Measurements from ENCODE around the gene FCHO1. TPM values are rescaled to one million over a fixed set of nuclear protein-coding genes. Genes with fewer than 3 reads are reported as not detected.

FCHO1 gene
- total RNA-seq, 2 experiments from 2014 or later, result 85.6 to 107 TPM

- Histone ChIP-seq H3K4me3 (ENCODE audit: low read depth, low read length, poor library complexity, severe bottlenecking) (no peak overlapping the region), H3K27ac (ENCODE audit: low read depth, low read length, poor library complexity, severe bottlenecking) (no peak overlapping the region), H3K36me3 (ENCODE audit: insufficient read depth, low read length) (0 out of 2 replicates have a peak, but pooled peaks cover under 1% of the 10 kb centered on the region), H3K4me1 (ENCODE audit: insufficient read depth, low read length, poor library complexity, severe bottlenecking) (peaks cover 4% of the 10 kb centered on the region), H3K9me2 (ENCODE audit: insufficient read depth, low read length) (no peaks in the 10 kb centered on the region), H2AFZ (ENCODE audit: low read length) (no peak overlapping the region), H4K20me1 (ENCODE audit: insufficient read depth, low read length) (no peaks in the 10 kb centered on the region), H3K79me2 (ENCODE audit: insufficient read depth, low read depth, low read length) (no peaks in the 10 kb centered on the region), H3K9me3 (ENCODE audit: low read length) (no peaks in the 10 kb centered on the region), H3K4me2 (ENCODE audit: low read length) (no peak overlapping the region)
- intact Hi-C loops (cut with micrococcal nuclease; ENCODE audit: unreplicated experiment), result no loop called here
- CTCF ChIA-PET (ENCODE audit: unreplicated experiment), result no interaction called here
- POLR2A ChIA-PET, result no interaction called here
- no peak for DNase-seq (ENCODE audit: low spot score)
- no TSS peak for BruUV-seq (replicated peaks)
- no peak for TF ChIP-seq CTCF (conservative IDR thresholded peaks at IDR 0.05; ENCODE audit: low read length)
- TF ChIP-seq EZH2phosphoT487 (IDR thresholded peaks at IDR 0.05; ENCODE audit: borderline replicate concordance, low read depth, low read length), result no peak
These were observed 43.1 kb downstream of the FCHO1 start for GRCh38 chr19:17794412-17794730.

- Histone ChIP-seq H3K9me2 (ENCODE audit: insufficient read depth, low read length) (no peaks in the 10 kb centered on the region), H4K20me1 (ENCODE audit: insufficient read depth, low read length) (no peaks in the 10 kb centered on the region), H3K79me2 (ENCODE audit: insufficient read depth, low read depth, low read length) (no peaks in the 10 kb centered on the region), H3K4me1 (ENCODE audit: insufficient read depth, low read length, poor library complexity, severe bottlenecking) (peaks cover 4% of the 10 kb centered on the region), H3K9me3 (ENCODE audit: low read length) (no peaks in the 10 kb centered on the region), H3K4me2 (ENCODE audit: low read length) (no peak within 1 kb of the TSS), H3K27ac (ENCODE audit: low read depth, low read length, poor library complexity, severe bottlenecking) (no peak within 1 kb of the TSS), H3K36me3 (ENCODE audit: insufficient read depth, low read length) (no peaks in the 10 kb centered on the region), H2AFZ (ENCODE audit: low read length) (no peak within 1 kb of the TSS), H3K4me3 (ENCODE audit: low read depth, low read length, poor library complexity, severe bottlenecking) (no peak within 1 kb of the TSS)
- CTCF ChIA-PET (ENCODE audit: unreplicated experiment), result no interaction called here
- POLR2A ChIA-PET, result no interaction called here
- intact Hi-C loops (cut with micrococcal nuclease; ENCODE audit: unreplicated experiment), result no loop called here
- DNase-seq (ENCODE audit: low spot score), result no peak
- TF ChIP-seq CTCF (conservative IDR thresholded peaks at IDR 0.05; ENCODE audit: low read length) (no peak), EZH2phosphoT487 (IDR thresholded peaks at IDR 0.05; ENCODE audit: borderline replicate concordance, low read depth, low read length) (no peak)
- BruUV-seq (replicated peaks), result no TSS peak
These were observed 43.6 kb downstream of the FCHO1 start, which contains the start of gene B3GNT3 for GRCh38 chr19:17794731-17795494. TSS of gene B3GNT3 (plus strand) at chr19:17795138. CDS start at chr19:17807808, 12,670 bp downstream.

- no peaks in the 10 kb centered on the region for H3K9me3 ChIP-seq (ENCODE audit: low read length)
- no peak for TF ChIP-seq CTCF (conservative IDR thresholded peaks at IDR 0.05; ENCODE audit: low read length)
- TF ChIP-seq EZH2phosphoT487 (IDR thresholded peaks at IDR 0.05; ENCODE audit: borderline replicate concordance, low read depth, low read length), result no peak
- H2AFZ ChIP-seq (ENCODE audit: low read length), result no peak overlapping the region
- no peaks in the 10 kb centered on the region for H3K9me2 ChIP-seq (ENCODE audit: insufficient read depth, low read length)
- H3K79me2 ChIP-seq (ENCODE audit: insufficient read depth, low read depth, low read length), result no peaks in the 10 kb centered on the region
- H3K27ac ChIP-seq (ENCODE audit: low read depth, low read length, poor library complexity, severe bottlenecking), result no peak overlapping the region
- peaks cover 4% of the 10 kb centered on the region for H3K4me1 ChIP-seq (ENCODE audit: insufficient read depth, low read length, poor library complexity, severe bottlenecking)
- H4K20me1 ChIP-seq (ENCODE audit: insufficient read depth, low read length), result no peaks in the 10 kb centered on the region
- H3K4me2 ChIP-seq (ENCODE audit: low read length), result no peak overlapping the region
- no peak overlapping the region for H3K4me3 ChIP-seq (ENCODE audit: low read depth, low read length, poor library complexity, severe bottlenecking)
- no peaks in the 10 kb centered on the region for H3K36me3 ChIP-seq (ENCODE audit: insufficient read depth, low read length)
- DNase-seq (ENCODE audit: low spot score), result no peak
- CTCF ChIA-PET (ENCODE audit: unreplicated experiment), result no interaction called here
- intact Hi-C loops (cut with micrococcal nuclease; ENCODE audit: unreplicated experiment), result no loop called here
- no TSS peak for BruUV-seq (replicated peaks)
- POLR2A ChIA-PET, result no interaction called here
These were observed 44.2 kb downstream of the FCHO1 start for GRCh38 chr19:17795495-17795856.

All from OCI-LY7 (cell line).